Activated T-helper 17 cell treated with anti-CD3 and anti-CD28 coated beads, Interleukin-2, amount 50 U/mL, for 72 hours (primary cell): ENCODE data around the gene GLS. TPM values are rescaled to one million over a fixed set of nuclear protein-coding genes. Genes with fewer than 3 reads are reported as not detected.

Experiments
- ATAC-seq: fragments of 150-1000 bp; cut with Tn5 transposase; replicated peaks from 2 replicates; pipeline ENCODE4 v1.10.0; 2021; ENCODE audit warnings: mild to moderate bottlenecking, moderate library complexity
- H3K27ac Mint-ChIP-seq: one replicate; pipeline ENCODE4 v1.8.0; 2022; ENCODE audit warnings: mixed read lengths
- H3K27me3 Mint-ChIP-seq: one replicate; pipeline ENCODE4 v1.8.0; 2022; ENCODE audit warnings: mixed read lengths
- H3K36me3 Mint-ChIP-seq: one replicate; pipeline ENCODE4 v1.8.0; 2022; ENCODE audit warnings: low read depth, mild to moderate bottlenecking, mixed read lengths
- H3K4me1 Mint-ChIP-seq: one replicate; pipeline ENCODE4 v1.8.0; 2022; ENCODE audit warnings: mixed read lengths
- H3K4me3 Mint-ChIP-seq: one replicate; pipeline ENCODE4 v1.8.0; 2022; ENCODE audit warnings: mild to moderate bottlenecking, mixed read lengths
- H3K9me3 Mint-ChIP-seq: one replicate; pipeline ENCODE4 v1.8.0; 2022; ENCODE audit warnings: mixed read lengths
- total RNA-seq, 2 donors: library from RNA; stranded (reverse); gene quantifications; one replicate each; pipeline ENCODE4 v1.2.3, GENCODE V29; 2022

The GLS gene
- 100 to 1,000 TPM; 280 to 311 TPM for total RNA-seq

DNA sequence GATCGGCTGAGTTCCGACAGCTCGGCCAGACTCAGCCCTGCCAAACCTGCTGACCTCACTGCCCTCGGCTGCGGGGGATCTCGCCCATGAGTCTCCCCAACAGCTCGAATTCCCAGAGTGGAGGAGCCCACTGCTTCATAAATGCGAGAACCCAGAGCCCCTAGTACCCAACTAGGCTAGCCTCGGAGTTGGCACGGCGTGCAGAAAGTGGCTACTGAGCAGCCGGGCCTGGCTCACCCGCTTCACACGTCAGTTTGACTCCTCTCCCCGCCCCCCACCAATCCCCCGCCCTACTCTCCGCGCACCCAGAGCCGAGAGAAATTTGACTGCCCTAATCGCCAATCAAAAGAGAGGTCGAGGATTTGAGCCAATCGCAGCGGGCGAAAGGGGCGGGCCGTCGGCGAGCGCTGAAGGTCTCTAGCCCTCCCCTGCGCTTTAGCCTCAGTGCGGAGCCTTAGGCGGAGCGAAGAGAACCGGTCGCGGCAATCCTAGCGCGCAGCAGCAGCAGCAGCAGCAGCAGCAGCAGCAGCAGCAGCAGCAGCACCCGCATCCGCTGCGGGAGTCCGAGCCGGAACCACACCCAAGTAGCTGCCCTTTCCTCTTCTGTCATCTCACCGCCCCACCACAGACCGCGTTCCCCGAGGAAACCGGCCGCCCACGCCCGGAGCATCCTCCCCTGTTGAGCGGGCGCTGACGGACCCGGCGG lies at the start of gene GLS:
TSS of gene GLS (plus strand) at position 444 of the 706 bp plus-strand sequence. CDS start 264 bp downstream, outside the sequence.
- Mint-ChIP-seq H3K4me3 (peak within 1 kb of the TSS; percentile 91), H3K27me3 (no peaks in the 10 kb centered on the region), H3K27ac (peak within 1 kb of the TSS; percentile 99), H3K9me3 (no peaks in the 10 kb centered on the region), H3K36me3 (peaks cover 47% of the 10 kb centered on the region), H3K4me1 (peaks cover 22% of the 10 kb centered on the region)
- peak; percentile 84 for ATAC-seq

DNA sequence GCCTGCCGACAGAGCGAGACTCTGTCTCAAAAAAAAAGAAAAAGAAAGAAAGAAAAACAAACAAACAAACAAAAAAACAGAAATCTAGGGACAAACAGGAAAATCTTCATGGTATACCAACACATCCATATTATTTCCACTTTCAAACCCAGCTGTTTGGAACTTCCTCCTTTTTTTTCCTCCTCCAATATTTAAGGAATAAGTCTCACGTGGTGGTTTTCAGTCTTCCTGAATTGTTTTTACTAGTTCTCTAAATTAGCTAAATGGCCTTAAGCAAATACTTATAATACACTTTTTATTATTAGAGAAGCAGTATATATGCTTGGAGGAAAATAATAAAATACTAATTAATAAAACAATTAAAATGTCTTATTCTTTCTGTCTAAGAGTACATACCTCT lies 48.7 kb upstream of the GLS start:
- no peak for ATAC-seq
- Mint-ChIP-seq H3K27me3 (peaks cover 4% of the 10 kb centered on the region), H3K9me3 (no peaks in the 10 kb centered on the region), H3K4me1 (peaks cover 5% of the 10 kb centered on the region), H3K4me3 (no peak overlapping the region), H3K27ac (no peak overlapping the region), H3K36me3 (no peaks in the 10 kb centered on the region)

DNA sequence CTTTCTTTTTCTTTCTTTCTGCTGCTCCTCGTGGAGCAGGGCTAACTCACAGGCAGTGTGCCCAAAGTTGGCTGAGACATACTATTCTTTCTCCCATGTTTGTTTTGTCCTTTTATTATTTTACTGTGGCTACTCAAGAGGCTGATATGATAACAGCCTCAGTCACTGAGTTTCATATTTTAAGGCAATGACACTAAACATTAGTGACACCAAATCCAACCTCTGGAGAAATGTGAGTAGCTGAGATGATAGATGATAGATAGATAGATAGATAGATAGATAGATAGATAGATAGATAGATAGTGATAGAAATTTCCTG lies 45.8 kb upstream of the GLS start:
- Mint-ChIP-seq H3K4me3 (no peak overlapping the region), H3K36me3 (no peaks in the 10 kb centered on the region), H3K4me1 (peaks cover 11% of the 10 kb centered on the region), H3K27me3 (peaks cover 4% of the 10 kb centered on the region), H3K9me3 (no peaks in the 10 kb centered on the region), H3K27ac (peak overlapping the region; percentile 75)
- no peak for ATAC-seq

DNA sequence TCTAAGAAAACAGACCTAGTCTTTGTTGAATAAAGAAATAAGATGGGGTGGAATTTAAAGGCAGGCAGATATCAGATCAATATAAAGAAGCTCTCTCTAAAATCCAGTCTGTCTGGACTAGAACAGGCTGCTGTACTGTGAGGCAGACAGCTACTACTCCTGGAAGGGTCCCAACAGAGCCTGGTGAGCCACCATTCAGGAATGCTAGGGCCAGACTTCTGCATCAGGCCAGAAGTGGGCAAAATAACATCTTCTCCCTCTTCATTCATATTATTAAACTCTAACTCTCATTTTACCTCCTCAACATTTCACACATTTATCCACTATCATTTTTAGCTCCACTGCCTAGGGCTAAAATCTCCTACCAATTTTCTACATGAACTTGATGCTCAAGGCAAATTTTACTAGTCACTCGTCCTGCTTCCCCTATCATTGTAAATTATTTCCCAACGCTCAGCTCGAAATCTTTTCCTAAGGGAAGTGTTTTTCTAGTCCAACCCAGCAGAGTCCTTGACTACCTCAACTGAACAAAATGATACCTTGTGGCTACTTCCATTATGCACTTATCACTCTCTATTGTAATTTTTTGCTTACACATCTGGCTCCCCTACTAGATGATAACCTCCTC lies 45.2 kb upstream of the GLS start:
- Mint-ChIP-seq H3K9me3 (no peaks in the 10 kb centered on the region), H3K27ac (peak overlapping the region; percentile 75), H3K27me3 (peaks cover 4% of the 10 kb centered on the region), H3K4me1 (peaks cover 11% of the 10 kb centered on the region), H3K4me3 (no peak overlapping the region), H3K36me3 (no peaks in the 10 kb centered on the region)
- ATAC-seq = no peak

DNA sequence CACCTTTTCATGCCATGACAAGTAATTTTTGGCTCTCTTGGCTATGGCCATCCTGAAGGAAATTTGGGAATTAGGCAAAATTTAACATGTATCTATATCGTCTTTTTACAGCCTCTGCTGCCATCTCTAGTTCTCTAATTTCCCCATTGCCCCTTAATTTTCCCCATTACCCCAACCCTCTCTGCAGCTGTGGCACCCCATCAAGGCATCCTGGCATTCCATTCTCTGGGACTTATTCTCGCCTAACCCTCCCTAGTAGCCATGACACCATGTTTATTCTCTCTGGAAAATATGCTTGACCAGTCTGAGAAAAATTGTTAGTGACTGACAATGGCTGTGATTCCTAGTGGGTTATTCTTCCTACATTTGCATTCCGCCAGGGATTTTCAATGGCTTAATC lies 43.9 kb upstream of the GLS start:
- H3K36me3 Mint-ChIP-seq = peaks cover 4% of the 10 kb centered on the region
- H3K27me3 Mint-ChIP-seq = peaks cover 4% of the 10 kb centered on the region
- no peak for ATAC-seq
- no peak overlapping the region for H3K4me3 Mint-ChIP-seq
- H3K9me3 Mint-ChIP-seq = no peaks in the 10 kb centered on the region
- H3K27ac Mint-ChIP-seq = no peak overlapping the region
- peaks cover 16% of the 10 kb centered on the region for H3K4me1 Mint-ChIP-seq

DNA sequence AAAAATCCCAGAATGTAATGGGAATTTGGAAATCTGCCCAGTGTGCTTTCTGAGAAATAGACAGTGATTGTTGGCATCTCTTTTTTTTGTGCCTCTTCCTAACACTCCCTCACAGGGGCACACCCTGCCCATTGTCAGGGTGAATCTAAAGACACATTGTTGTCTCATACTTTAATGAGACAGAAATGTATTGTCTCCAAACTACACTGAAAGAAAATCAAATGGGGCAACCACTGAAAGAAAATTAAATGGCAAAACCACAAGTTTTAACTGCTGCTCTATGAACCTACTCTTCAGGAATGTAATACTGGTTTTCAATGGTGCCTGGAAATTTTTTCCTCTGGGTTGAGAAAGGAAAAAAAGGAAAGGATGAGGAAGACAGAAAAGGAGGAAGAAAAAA lies 43.2 kb upstream of the GLS start:
- Mint-ChIP-seq H3K4me1 (peaks cover 23% of the 10 kb centered on the region), H3K27me3 (peaks cover 4% of the 10 kb centered on the region), H3K4me3 (no peak overlapping the region), H3K36me3 (peaks cover 6% of the 10 kb centered on the region), H3K27ac (no peak overlapping the region), H3K9me3 (no peaks in the 10 kb centered on the region)
- ATAC-seq = no peak

DNA sequence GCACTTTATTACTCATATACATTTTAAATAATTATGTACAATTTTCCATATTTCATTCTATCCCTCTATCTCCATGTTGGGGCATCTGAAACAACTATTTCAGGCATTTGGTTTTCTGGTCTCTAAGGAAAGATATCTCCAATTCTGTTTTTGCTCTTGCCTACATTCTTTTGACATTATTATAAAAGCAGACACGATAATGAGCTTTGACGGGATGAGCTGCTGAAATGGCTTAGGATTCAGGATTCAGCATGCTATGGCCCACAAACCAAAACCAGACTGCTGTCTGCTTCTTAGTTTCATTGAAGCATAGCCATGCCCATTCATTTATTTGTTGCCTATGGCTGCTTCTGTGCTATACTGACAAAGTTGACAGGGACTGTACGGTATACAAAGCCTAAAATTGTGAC lies 42.7 kb upstream of the GLS start:
- H3K9me3 Mint-ChIP-seq = no peaks in the 10 kb centered on the region
- peaks cover 25% of the 10 kb centered on the region for H3K4me1 Mint-ChIP-seq
- no peak overlapping the region for H3K4me3 Mint-ChIP-seq
- H3K27ac Mint-ChIP-seq = peak overlapping the region; percentile 40
- H3K36me3 Mint-ChIP-seq = peaks cover 6% of the 10 kb centered on the region
- ATAC-seq = no peak
- H3K27me3 Mint-ChIP-seq = peaks cover 4% of the 10 kb centered on the region

DNA sequence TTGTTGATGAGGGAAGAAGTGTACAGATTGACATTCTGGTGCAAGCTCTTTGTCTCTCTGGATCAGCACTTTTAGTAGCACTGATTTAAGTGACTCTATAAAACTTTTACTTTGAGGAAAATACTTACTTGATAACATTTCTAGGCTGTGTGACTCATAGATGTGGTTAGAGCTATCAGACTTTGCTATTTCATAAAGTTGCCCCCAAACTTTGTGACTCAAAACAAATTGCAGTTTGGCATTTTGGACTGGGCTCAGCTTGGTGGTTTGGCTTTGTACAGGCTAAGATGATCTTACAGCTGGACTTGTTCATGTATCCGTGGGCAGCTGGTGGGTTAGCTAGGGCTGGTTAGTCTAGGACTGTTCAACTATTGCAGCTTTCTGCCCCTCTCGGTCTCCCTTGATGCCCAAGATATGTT lies 42.1 kb upstream of the GLS start:
- H3K4me3 Mint-ChIP-seq = peak overlapping the region; percentile 33
- peaks cover 6% of the 10 kb centered on the region for H3K36me3 Mint-ChIP-seq
- H3K9me3 Mint-ChIP-seq = no peaks in the 10 kb centered on the region
- H3K27ac Mint-ChIP-seq = peak overlapping the region; percentile 60
- H3K27me3 Mint-ChIP-seq = peaks cover 4% of the 10 kb centered on the region
- ATAC-seq = peak; percentile 72
- peaks cover 25% of the 10 kb centered on the region for H3K4me1 Mint-ChIP-seq

DNA sequence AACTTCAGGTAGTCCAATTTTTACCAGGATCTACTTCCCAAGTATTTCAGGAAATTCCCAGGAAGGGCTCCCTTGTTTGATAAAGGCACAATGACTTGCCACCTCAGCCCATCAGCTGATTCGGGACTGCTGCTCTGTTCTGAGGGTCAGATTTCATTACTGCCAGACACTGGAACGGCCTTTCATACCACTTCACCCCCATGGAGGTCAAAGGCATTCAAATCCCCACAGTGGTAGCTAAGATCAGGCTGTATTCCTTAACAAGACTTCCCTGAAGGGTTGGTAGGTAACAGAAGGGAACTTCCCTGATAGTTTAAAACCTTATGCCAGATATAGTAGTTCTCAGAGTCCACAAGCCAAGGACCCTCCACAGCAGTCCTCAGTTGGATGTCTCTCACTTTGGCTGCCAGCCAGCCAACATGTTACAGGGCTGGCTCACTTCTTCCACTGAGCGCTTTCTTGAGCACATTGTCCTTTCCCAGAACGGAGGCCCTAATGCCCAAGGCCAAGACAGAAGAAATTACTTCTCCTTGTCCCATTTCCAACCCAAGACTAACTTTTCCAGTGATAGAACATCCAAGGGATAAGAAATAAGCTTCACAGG lies 40.0 kb upstream of the GLS start:
- Mint-ChIP-seq H3K4me3 (no peak overlapping the region), H3K27me3 (no peaks in the 10 kb centered on the region), H3K9me3 (no peaks in the 10 kb centered on the region), H3K27ac (no peak overlapping the region), H3K4me1 (peaks cover 31% of the 10 kb centered on the region), H3K36me3 (peaks cover 16% of the 10 kb centered on the region)
- no peak for ATAC-seq

DNA sequence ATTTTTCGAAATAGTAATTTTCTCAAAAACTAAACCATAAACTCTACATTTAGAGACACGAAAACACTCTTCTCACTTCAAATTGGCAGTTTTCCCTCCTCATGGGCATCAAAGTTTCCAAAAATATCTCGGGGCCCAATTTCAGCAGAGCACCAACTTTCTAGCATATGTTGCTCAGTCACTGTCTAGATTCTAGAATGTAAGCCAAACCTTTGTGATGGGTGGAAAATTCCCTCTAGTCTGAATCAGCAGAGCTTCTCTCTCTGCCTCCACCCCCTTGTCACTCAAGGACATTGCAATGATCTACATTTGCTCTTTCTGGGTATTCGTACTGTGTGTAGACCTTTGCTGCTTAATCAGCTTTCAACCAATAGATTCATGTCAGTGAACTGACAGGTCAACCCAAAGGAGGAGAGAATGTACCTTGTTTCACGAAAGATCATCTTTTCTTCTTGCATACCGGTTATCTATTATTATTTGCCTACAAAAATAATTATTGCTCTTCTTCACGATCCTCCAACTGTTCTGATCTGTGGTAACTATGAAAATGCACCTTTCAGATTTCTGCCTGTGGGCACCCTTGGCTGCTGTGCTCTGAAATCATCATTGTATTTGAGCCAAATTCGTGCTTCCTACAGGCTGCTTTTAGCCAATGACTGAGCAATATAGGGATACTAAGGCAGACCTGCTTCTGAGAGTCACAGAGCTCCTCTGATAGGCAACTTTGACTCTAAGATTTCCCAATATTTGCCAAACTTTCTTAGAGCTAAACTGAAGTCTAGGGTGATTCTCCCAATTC lies 38.7 kb upstream of the GLS start:
- Mint-ChIP-seq H3K27me3 (no peaks in the 10 kb centered on the region), H3K36me3 (peaks cover 16% of the 10 kb centered on the region), H3K4me3 (peak overlapping the region; percentile 61), H3K4me1 (peaks cover 31% of the 10 kb centered on the region), H3K9me3 (no peaks in the 10 kb centered on the region), H3K27ac (no peak overlapping the region)
- ATAC-seq = peak; percentile 30

DNA sequence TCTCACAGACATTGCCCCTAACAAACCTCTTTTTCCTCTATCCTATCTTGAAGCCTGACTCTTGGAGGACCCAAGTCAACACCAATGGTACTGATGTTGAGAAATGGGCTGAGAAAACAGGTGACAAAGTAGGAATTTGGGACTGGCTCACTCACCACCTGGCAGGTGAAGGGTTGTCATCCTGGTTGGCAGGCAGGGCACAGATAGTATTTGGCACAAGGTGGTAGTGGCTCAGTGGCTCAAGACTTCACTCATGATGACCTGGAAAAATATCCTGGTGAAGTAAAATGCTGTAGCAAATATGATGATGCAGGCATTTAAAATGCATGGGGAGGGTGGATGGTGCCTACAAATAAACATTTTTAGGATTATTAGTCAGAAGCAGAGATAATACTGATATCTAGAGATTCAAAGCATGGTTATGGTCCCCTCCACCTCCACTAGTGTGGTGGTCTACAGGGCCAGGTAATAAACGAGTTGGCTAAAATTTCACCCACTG lies 38.0 kb upstream of the GLS start:
- peaks cover 16% of the 10 kb centered on the region for H3K36me3 Mint-ChIP-seq
- no peak overlapping the region for H3K27ac Mint-ChIP-seq
- peak overlapping the region; percentile 61 for H3K4me3 Mint-ChIP-seq
- peaks cover 31% of the 10 kb centered on the region for H3K4me1 Mint-ChIP-seq
- no peak for ATAC-seq
- no peaks in the 10 kb centered on the region for H3K27me3 Mint-ChIP-seq
- no peaks in the 10 kb centered on the region for H3K9me3 Mint-ChIP-seq

DNA sequence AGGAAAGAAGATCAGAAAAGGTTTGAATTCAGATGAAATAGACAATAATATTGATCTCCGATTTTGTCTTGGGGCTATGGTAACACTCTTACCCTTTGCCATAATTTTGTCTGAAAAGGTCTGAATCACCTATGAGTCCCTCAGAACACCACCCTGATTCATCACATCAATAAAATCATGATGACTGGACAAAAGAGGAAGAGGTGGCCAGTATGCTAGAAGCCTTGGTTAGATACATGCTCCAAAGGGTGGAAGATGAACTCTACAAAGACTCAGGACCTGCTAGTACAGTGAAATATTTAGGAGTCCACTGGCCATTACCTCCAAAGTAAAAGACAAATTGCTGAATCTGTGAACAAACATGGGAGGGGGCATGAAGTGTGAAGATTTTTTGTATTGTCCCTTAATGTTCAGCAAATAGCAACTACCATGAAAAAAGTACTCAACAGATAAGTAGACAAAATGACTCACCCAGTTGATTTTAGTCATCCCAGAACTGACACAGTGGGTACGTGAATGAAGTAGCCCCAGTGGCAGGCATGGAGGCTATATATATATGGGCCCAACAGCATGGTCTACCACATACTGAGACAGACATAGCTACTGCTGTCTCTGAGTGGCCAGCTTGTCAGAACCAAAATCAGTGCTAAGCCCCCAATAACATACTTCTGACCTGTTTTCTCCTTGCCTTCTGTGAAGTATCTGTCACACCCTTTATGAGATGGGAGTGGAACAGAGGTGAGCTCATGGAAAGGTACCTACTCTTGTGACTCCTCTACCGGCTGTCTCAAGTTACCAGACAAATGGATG lies 36.5 kb upstream of the GLS start:
- Mint-ChIP-seq H3K27me3 (no peaks in the 10 kb centered on the region), H3K4me3 (no peak overlapping the region), H3K27ac (no peak overlapping the region), H3K9me3 (no peaks in the 10 kb centered on the region), H3K36me3 (peaks cover 16% of the 10 kb centered on the region), H3K4me1 (peaks cover 25% of the 10 kb centered on the region)
- ATAC-seq = peak; percentile 87

DNA sequence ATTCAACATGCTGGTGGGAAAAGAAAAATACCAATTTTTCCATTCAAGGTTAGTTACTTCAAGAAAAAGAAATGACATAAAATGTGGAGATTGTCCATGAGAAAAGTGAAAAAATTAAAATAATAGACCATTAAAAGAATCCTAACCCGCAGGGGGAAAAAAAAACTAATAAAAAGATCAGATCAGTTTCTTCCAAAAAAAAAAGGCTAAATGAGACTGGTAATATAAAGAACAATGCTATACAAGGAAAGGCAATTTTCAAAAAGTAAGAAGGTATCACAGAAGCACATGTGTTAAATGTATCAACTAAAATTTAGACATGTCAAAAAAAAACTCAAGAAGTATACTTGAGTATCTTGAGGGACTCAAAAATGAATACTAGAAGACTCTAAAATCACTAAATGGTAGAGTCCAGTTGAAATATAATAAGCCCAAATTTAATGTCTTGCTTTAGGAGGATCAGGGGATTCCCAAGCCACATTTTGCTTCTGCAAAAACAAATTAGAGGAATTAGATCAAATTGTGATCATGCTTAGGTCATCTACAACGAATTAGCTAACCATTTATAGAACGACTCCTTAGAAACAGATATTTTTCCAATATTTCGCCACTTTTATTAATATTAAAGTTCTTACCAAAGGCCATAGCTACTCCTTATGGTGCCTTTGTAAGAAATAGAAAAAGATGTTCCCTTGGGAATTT lies 35.8 kb upstream of the GLS start:
- no peak overlapping the region for H3K27ac Mint-ChIP-seq
- no peaks in the 10 kb centered on the region for H3K27me3 Mint-ChIP-seq
- H3K36me3 Mint-ChIP-seq = peaks cover 16% of the 10 kb centered on the region
- H3K4me1 Mint-ChIP-seq = peaks cover 25% of the 10 kb centered on the region
- no peak overlapping the region for H3K4me3 Mint-ChIP-seq
- no peak for ATAC-seq
- no peaks in the 10 kb centered on the region for H3K9me3 Mint-ChIP-seq
